Astrocyte (in vitro differentiated cells and primary cell): ENCODE measurements around the gene ZNF385C. TPM values are rescaled to one million over a fixed set of nuclear protein-coding genes. Genes with fewer than 3 reads are reported as not detected.
A peak's percentile ranks its signal among the peaks of the same experiment; 100 is the strongest.

Experiments
- DNase-seq: peaks from one replicate; pipeline ENCODE4 v3.0.0-alpha.2; 2010; ENCODE audit warnings: low read depth
- FAIRE-seq: peaks from 2 replicates; lab custom pipeline; 2011; peaks lifted over from hg19 to GRCh38; lab: Jason Lieb, UNC
- H2AFZ ChIP-seq: 2 replicates; pipeline ENCODE4 v1.6.0; 2012; ENCODE audit warnings: low read depth, low read length, inconsistent platforms
- H3K27ac ChIP-seq: 2 replicates; pipeline ENCODE4 v1.5.1; 2011; ENCODE audit warnings: low read depth, low read length, inconsistent platforms
- H3K27me3 ChIP-seq: 2 replicates; pipeline ENCODE4 v1.6.0; 2011; ENCODE audit warnings: low read length, inconsistent platforms; ENCODE audit not compliant: insufficient read depth
- H3K36me3 ChIP-seq: 2 replicates; pipeline ENCODE4 v1.5.1; 2011; ENCODE audit warnings: low read length, inconsistent platforms; ENCODE audit not compliant: insufficient read depth
- H3K4me1 ChIP-seq: 2 replicates; pipeline ENCODE4 v1.5.1; 2011; ENCODE audit warnings: low read length, inconsistent platforms; ENCODE audit not compliant: insufficient read depth
- H3K4me2 ChIP-seq: 2 replicates; pipeline ENCODE4 v1.6.0; 2012; ENCODE audit warnings: low read length, inconsistent platforms
- H3K4me3 ChIP-seq: 2 replicates; pipeline ENCODE4 v1.5.1; 2011; ENCODE audit warnings: low read depth, mild to moderate bottlenecking, low read length, inconsistent platforms; ENCODE audit not compliant: insufficient read depth
- H3K79me2 ChIP-seq: 2 replicates; pipeline ENCODE4 v1.6.0; 2012; ENCODE audit warnings: mild to moderate bottlenecking, low read length, inconsistent platforms; ENCODE audit not compliant: insufficient read depth
- H3K9ac ChIP-seq: 2 replicates; pipeline ENCODE4 v1.6.0; 2012; ENCODE audit warnings: mild to moderate bottlenecking, low read length, inconsistent platforms
- H3K9me3 ChIP-seq: 2 replicates; pipeline ENCODE4 v1.5.1; 2012; ENCODE audit warnings: low read depth, mild to moderate bottlenecking, low read length, inconsistent platforms; ENCODE audit not compliant: insufficient read depth
- H4K20me1 ChIP-seq: 2 replicates; pipeline ENCODE4 v1.6.0; 2012; ENCODE audit warnings: low read length, inconsistent platforms; ENCODE audit not compliant: insufficient read depth
- H3K27ac Mint-ChIP-seq: one replicate; pipeline ENCODE4 v1.8.0; 2021; ENCODE audit warnings: mild to moderate bottlenecking, mixed read lengths; ENCODE audit not compliant: unreplicated experiment
- H3K27me3 Mint-ChIP-seq: one replicate; pipeline ENCODE4 v1.8.0; 2021; ENCODE audit warnings: low read depth, mixed read lengths; ENCODE audit not compliant: unreplicated experiment
- H3K36me3 Mint-ChIP-seq: one replicate; pipeline ENCODE4 v1.8.0; 2021; ENCODE audit warnings: low read depth, mixed read lengths; ENCODE audit not compliant: unreplicated experiment
- H3K4me1 Mint-ChIP-seq: one replicate; pipeline ENCODE4 v1.8.0; 2021; ENCODE audit warnings: low read depth, mixed read lengths; ENCODE audit not compliant: unreplicated experiment
- H3K4me3 Mint-ChIP-seq: one replicate; pipeline ENCODE4 v1.8.0; 2021; ENCODE audit warnings: mild to moderate bottlenecking, moderate library complexity, mixed read lengths; ENCODE audit not compliant: unreplicated experiment
- H3K9me3 Mint-ChIP-seq: one replicate; pipeline ENCODE4 v1.8.0; 2021; ENCODE audit warnings: mild to moderate bottlenecking, mixed read lengths; ENCODE audit not compliant: unreplicated experiment
- CTCF ChIP-seq: IDR thresholded peaks from 2 replicates; pipeline ENCODE4 v1.5.1; 2011; ENCODE audit warnings: low read depth, mild to moderate bottlenecking, inconsistent platforms, low read length, moderate library complexity; ENCODE audit not compliant: insufficient read depth
- EZH2 ChIP-seq: IDR thresholded peaks from 2 replicates; pipeline ENCODE4 v1.6.1; 2012; ENCODE audit warnings: mild to moderate bottlenecking, low read length, inconsistent platforms; ENCODE audit not compliant: insufficient read depth
- total RNA-seq: library from RNA; stranded (reverse); gene quantifications from 2 replicates; pipeline ENCODE4 v1.2.1, GENCODE V29; 2021

Gene ZNF385C
- total RNA-seq, 1 donor from 2014 or later = 0.39 TPM

GRCh38 chr17:42138749-42139492 is 40.6 kb upstream of the ZNF385C start:
- H3K9me3 ChIP-seq = no peaks in the 10 kb centered on the region
- peaks cover 69% of the 10 kb centered on the region for H3K4me1 Mint-ChIP-seq
- no peaks in the 10 kb centered on the region for H3K9me3 Mint-ChIP-seq
- no peak for FAIRE-seq
- H3K4me3 ChIP-seq = no peak overlapping the region
- DNase-seq = no peak
- no peaks in the 10 kb centered on the region for H3K27me3 ChIP-seq
- no peak overlapping the region for H3K27ac Mint-ChIP-seq
- H3K9ac ChIP-seq = no peak overlapping the region
- H3K79me2 ChIP-seq = peaks cover 92% of the 10 kb centered on the region
- peaks cover 9% of the 10 kb centered on the region for H3K36me3 Mint-ChIP-seq
- peaks cover 82% of the 10 kb centered on the region for H4K20me1 ChIP-seq
- H3K36me3 ChIP-seq = no peaks in the 10 kb centered on the region
- peaks cover 35% of the 10 kb centered on the region for H3K4me1 ChIP-seq
- no peak overlapping the region for H3K27ac ChIP-seq
- TF ChIP-seq EZH2 (no peak), CTCF (no peak)
- no peak overlapping the region for H3K4me3 Mint-ChIP-seq
- no peaks in the 10 kb centered on the region for H3K27me3 Mint-ChIP-seq
- no peak overlapping the region for H2AFZ ChIP-seq
- no peak overlapping the region for H3K4me2 ChIP-seq

- peaks cover 72% of the 10 kb centered on the region for H3K4me1 Mint-ChIP-seq
- peak overlapping the region; percentile 34 for H3K27ac Mint-ChIP-seq
- DNase-seq = no peak
Observed at GRCh38 chr17:42136654-42137051, 38.4 kb upstream of the ZNF385C start.

More at GRCh38 chr17:42136654-42137051, 38.4 kb upstream of the ZNF385C start:
- Histone ChIP-seq H3K36me3 (no peaks in the 10 kb centered on the region), H3K27ac (no peak overlapping the region), H3K79me2 (peaks cover 98% of the 10 kb centered on the region), H3K9ac (no peak overlapping the region), H4K20me1 (peaks cover 82% of the 10 kb centered on the region), H3K9me3 (no peaks in the 10 kb centered on the region), H3K4me3 (no peak overlapping the region), H3K27me3 (no peaks in the 10 kb centered on the region), H3K4me2 (no peak overlapping the region), H2AFZ (no peak overlapping the region), H3K4me1 (peaks cover 41% of the 10 kb centered on the region)
- Mint-ChIP-seq H3K9me3 (no peaks in the 10 kb centered on the region), H3K4me3 (no peak overlapping the region), H3K27me3 (no peaks in the 10 kb centered on the region), H3K36me3 (peaks cover 14% of the 10 kb centered on the region)
- FAIRE-seq = no peak
- TF ChIP-seq CTCF = no peak
- no peak for TF ChIP-seq EZH2
